ENCODE results near the gene CYB5A.

The CYB5A gene

GRCh38 chr18:74226156-74226555, 65.6 kb downstream of the CYB5A start:
- H3K9me3 ChIP-seq, result no peaks in the 10 kb centered on the region
- H3K4me3 ChIP-seq (ENCODE audit: low read depth in 1 of 2, low read length in 1 of 2), result no peak overlapping the region
- H3K27me3 ChIP-seq, result no peaks in the 10 kb centered on the region
- no peaks in the 10 kb centered on the region for H3K36me3 ChIP-seq
- no peak for TF ChIP-seq CTCF (IDR thresholded peaks at IDR 0.05)
- H3K4me1 ChIP-seq (ENCODE audit: control insufficient read depth in 1 of 2, insufficient read depth in 1 of 2, low read depth in 1 of 2, low read length in 1 of 2), result no peaks in the 10 kb centered on the region
- no peak overlapping the region for H3K27ac ChIP-seq

- TF ChIP-seq CTCF (IDR thresholded peaks at IDR 0.05), result no peak
- H3K27me3 ChIP-seq, result no peaks in the 10 kb centered on the region
- no peak overlapping the region for H3K4me3 ChIP-seq (ENCODE audit: low read depth in 1 of 2, low read length in 1 of 2)
- H3K36me3 ChIP-seq, result no peaks in the 10 kb centered on the region
- no peak overlapping the region for H3K27ac ChIP-seq
- H3K4me1 ChIP-seq (ENCODE audit: control insufficient read depth in 1 of 2, insufficient read depth in 1 of 2, low read depth in 1 of 2, low read length in 1 of 2), result no peaks in the 10 kb centered on the region
- no peaks in the 10 kb centered on the region for H3K9me3 ChIP-seq
Observed at GRCh38 chr18:74225193-74225840, 66.4 kb downstream of the CYB5A start.

GRCh38 chr18:74222710-74223494, 68.9 kb downstream of the CYB5A start:
- no peaks in the 10 kb centered on the region for H3K9me3 ChIP-seq
- no peak overlapping the region for H3K27ac ChIP-seq
- H3K4me3 ChIP-seq (ENCODE audit: low read depth in 1 of 2, low read length in 1 of 2), result no peak overlapping the region
- no peaks in the 10 kb centered on the region for H3K27me3 ChIP-seq
- no peak for TF ChIP-seq CTCF (IDR thresholded peaks at IDR 0.05)
- H3K4me1 ChIP-seq (ENCODE audit: control insufficient read depth in 1 of 2, insufficient read depth in 1 of 2, low read depth in 1 of 2, low read length in 1 of 2), result no peaks in the 10 kb centered on the region
- H3K36me3 ChIP-seq, result no peaks in the 10 kb centered on the region

- Histone ChIP-seq H3K27ac (no peak overlapping the region), H3K4me1 (ENCODE audit: control insufficient read depth in 1 of 2, insufficient read depth in 1 of 2, low read depth in 1 of 2, low read length in 1 of 2) (no peaks in the 10 kb centered on the region), H3K36me3 (no peaks in the 10 kb centered on the region), H3K9me3 (no peaks in the 10 kb centered on the region), H3K27me3 (no peaks in the 10 kb centered on the region), H3K4me3 (ENCODE audit: low read depth in 1 of 2, low read length in 1 of 2) (no peak overlapping the region)
- no peak for TF ChIP-seq CTCF (IDR thresholded peaks at IDR 0.05)
Observed at GRCh38 chr18:74221081-74221480, 70.7 kb downstream of the CYB5A start.

- no peaks in the 10 kb centered on the region for H3K9me3 ChIP-seq
- H3K4me1 ChIP-seq (ENCODE audit: control insufficient read depth in 1 of 2, insufficient read depth in 1 of 2, low read depth in 1 of 2, low read length in 1 of 2), result no peaks in the 10 kb centered on the region
- no peak for TF ChIP-seq CTCF (IDR thresholded peaks at IDR 0.05)
- no peaks in the 10 kb centered on the region for H3K27me3 ChIP-seq
- H3K27ac ChIP-seq, result no peak overlapping the region
- H3K36me3 ChIP-seq, result no peaks in the 10 kb centered on the region
- no peak overlapping the region for H3K4me3 ChIP-seq (ENCODE audit: low read depth in 1 of 2, low read length in 1 of 2)
Observed at GRCh38 chr18:74219056-74219455, 72.7 kb downstream of the CYB5A start.
